DMS53 (cell line): ENCODE measurements around the gene TMEM88.

Experiments
- DNase-seq: peaks from one replicate; lab custom pipeline; 2025; lab: John Stamatoyannopoulos, UW

Gene TMEM88

GRCh38 chr17:7884581-7885366 is 29.9 kb downstream of the TMEM88 start:
- peak; percentile 74 for DNase-seq

GRCh38 chr17:7885367-7886226 is 30.7 kb downstream of the TMEM88 start:
- peak; percentile 84 for DNase-seq

GRCh38 chr17:7886227-7887037 is 31.6 kb downstream of the TMEM88 start:
- peak; percentile 78 for DNase-seq

- peak; percentile 90 for DNase-seq
Measured at GRCh38 chr17:7887038-7887481, 32.2 kb downstream of the TMEM88 start.

- peak; percentile 99 for DNase-seq
Measured at GRCh38 chr17:7887482-7888183, 32.8 kb downstream of the TMEM88 start.

- peak; percentile 94 for DNase-seq
Measured at GRCh38 chr17:7888184-7888920, 33.5 kb downstream of the TMEM88 start, which contains the start of gene CHD3. Gene CHD3 (plus strand): TSS chr17:7888789. CDS start chr17:7889001, 212 bp downstream.

GRCh38 chr17:7889166-7889955 is 34.5 kb downstream of the TMEM88 start:
- DNase-seq, result peak; percentile 99

- no peak for DNase-seq
Measured at GRCh38 chr17:7893187-7893880, 38.5 kb downstream of the TMEM88 start.

GRCh38 chr17:7894226-7894625 is 39.4 kb downstream of the TMEM88 start:
- no peak for DNase-seq

- DNase-seq, result no peak
Measured at GRCh38 chr17:7894866-7895265, 40.0 kb downstream of the TMEM88 start.

GRCh38 chr17:7897090-7897489 is 42.2 kb downstream of the TMEM88 start:
- DNase-seq, result no peak

GRCh38 chr17:7897773-7898172 is 42.9 kb downstream of the TMEM88 start:
- peak; percentile 74 for DNase-seq

- DNase-seq, result no peak
Measured at GRCh38 chr17:7903154-7904103, 48.6 kb downstream of the TMEM88 start.
